Stimulated activated CD4-positive, alpha-beta T cell treated with anti-CD3 and anti-CD28 coated beads, Interleukin-1b, Interleukin-23, amount 100 ng/mL, for 24 hours (primary cell): ENCODE results near the gene ISYNA1.
A peak's percentile ranks its signal among the peaks of the same experiment; 100 is the strongest.

ENCODE experiments used
- DNase-seq, 4 experiments: peaks; one replicate each; pipeline ENCODE4 v3.0.0-alpha.2; 2020; ENCODE audit warnings: low read depth in 4 of 4, low spot score in 1 of 4

ISYNA1 gene

GRCh38 chr19:18445262-18445948, 7.5 kb upstream of the ISYNA1 start:
- DNase-seq, result no peak

- DNase-seq, result no peak
Measured at GRCh38 chr19:18444513-18444912, 6.6 kb upstream of the ISYNA1 start.

GRCh38 chr19:18443831-18444230, 5.9 kb upstream of the ISYNA1 start:
- no peak for DNase-seq

DNA sequence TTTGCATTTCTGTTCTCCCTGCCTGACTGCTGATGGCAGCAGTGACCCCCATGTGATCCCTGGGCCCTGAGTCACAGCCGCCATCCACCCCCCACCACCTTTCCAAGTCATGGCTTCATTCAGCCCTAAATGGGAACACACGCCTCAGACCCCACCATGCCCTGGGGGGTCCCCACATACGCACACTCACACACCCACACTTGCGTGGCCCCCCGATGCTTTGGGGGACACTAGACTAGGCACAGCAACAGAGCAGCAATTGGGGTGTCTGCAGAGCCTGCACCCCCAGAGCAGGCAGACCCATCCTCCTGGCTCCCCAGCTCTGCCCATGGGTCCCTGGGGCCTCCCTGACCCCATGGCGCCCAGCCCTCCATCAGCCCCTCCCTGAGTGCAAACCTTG, 5.5 kb upstream of the ISYNA1 start:
- DNase-seq, result no peak

- DNase-seq, result no peak
Measured at GRCh38 chr19:18442941-18443340, 5.0 kb upstream of the ISYNA1 start.

DNA sequence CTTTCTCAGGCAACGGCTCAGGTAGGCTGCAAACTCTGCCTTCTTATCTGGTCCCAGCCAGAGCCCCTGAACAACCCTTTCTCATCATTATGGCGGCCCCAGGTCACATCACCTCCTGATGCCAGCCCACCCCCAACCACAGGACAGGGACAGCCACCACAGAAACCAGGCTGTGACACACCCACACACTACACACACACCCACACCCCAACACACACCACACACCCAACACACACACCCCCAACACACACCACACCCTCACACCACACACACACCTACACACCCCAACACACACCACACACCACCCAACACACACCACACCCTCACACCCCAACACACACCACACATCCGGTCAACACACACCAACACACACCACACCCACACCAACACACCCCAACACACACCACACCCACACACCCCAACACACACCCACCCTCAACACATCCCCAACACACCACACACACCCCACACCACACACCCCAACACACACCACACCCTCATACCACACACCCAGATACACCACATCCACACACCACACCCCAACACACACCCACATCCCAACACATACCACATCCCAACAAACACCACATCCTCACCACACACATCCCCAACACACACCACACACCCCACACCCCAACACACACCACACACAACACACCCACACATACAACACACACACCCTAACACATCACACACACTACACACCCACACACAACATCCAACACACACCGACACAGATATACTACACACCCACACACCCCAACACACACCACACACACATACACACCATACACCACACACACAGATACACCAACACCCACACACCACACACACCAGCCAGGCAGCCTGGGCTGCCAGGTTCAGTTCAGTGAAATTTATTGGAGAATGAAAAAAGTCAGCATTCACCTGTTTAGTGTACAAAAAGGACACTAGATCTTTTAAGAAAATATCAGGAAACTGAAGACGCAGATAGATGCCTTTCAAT, 4.2 kb upstream of the ISYNA1 start:
- DNase-seq, result no peak

- DNase-seq, result no peak
Measured at GRCh38 chr19:18440936-18441803, 3.2 kb upstream of the ISYNA1 start.

DNA sequence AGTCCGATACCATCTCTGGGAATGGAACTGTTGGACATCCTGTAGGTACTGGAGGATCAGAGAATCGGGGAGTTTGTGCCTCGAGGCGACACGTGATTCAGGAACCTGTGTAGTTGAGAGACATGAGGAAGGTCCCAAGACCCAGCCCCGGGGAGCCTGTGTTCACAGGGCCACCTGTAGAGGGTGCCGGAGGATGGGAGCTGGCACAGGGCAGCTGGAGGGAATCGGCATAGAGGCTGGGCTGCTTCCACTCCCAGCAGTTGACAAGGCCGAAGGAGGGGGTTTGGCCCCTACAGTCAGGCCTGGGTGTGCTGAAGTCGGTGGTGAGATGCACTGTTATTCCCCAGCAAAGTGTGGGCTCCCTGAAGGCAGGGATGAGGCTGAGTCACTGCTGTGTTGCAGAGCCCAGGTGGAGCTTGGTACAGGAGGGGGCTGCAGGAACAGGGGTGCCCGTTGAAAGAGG, 2.5 kb upstream of the ISYNA1 start:
- DNase-seq, result no peak

DNA sequence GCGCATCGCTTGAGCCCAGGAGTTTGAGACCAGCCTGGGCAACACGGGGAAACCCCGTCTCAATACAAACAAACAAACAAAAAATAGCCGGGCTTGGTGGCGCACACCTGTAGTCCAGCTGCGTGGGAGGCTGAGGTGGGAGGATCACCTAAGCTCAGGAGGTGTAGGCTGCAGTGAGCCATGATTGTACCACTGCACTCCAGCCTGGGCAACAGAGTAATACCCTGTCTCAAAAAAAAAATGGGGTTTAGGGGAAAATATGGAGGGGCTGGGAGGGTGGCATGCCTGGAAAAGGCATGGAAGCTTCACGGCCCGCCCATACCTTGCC, 1.9 kb upstream of the ISYNA1 start:
- no peak for DNase-seq

GRCh38 chr19:18439025-18439909, 1.3 kb upstream of the ISYNA1 start:
- DNase-seq, result no peak

DNA sequence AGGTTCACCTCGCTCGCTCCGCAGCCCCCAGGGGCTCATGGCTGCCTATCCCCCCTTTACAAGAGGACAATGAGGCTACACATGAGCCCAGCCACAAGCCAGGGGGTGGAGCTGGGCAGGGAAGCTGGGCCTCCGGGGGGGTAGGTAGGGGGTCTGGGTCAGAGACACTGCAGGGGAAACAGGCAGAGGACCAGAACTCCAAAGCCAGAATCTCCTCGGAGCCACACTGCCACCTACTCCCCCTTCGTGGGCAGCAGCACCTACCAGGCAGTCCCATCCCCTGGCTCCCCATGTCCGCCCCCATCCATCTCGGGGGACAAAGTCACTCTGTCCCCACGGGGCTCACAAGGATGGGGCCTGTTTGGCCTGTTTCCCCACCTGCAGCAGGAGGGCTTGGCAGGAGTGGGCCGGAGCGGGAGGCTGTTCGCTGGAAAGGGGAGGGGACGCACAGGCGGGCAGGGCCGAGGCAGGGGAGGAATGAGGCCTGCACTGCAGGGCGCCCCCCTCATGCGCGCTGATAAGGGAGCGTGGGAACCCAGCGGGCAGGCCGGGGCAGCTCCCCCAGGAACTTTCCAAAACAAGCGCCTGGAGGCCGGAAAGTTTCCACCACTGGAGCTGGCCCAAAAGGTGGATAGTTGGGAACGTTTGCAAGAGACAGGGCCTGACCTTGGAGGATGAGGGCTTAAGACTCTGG, 545 bp upstream of the ISYNA1 start:
- no peak for DNase-seq

GRCh38 chr19:18436671-18437490, 1.1 kb downstream of the ISYNA1 start:
- DNase-seq, result peak in 2 of 4 experiments; percentile 46 to 65

- no peak for DNase-seq
Measured at GRCh38 chr19:18435842-18436670, 1.9 kb downstream of the ISYNA1 start.

GRCh38 chr19:18435178-18435841, 2.6 kb downstream of the ISYNA1 start:
- no peak for DNase-seq

GRCh38 chr19:18434411-18435175, 3.3 kb downstream of the ISYNA1 start:
- no peak for DNase-seq

- no peak for DNase-seq
Measured at GRCh38 chr19:18433735-18434398, 4.1 kb downstream of the ISYNA1 start.
